B cell (primary cell): ENCODE data around the gene TMOD2. TPM values are rescaled to one million over a fixed set of nuclear protein-coding genes. Genes with fewer than 3 reads are reported as not detected.
A peak's percentile ranks its signal among the peaks of the same experiment; 100 is the strongest.

ENCODE experiments used
- ATAC-seq: fragments of 200-7000 bp; cut with Tn5 transposase; one replicate; pipeline ENCODE4 v1.10.0; 2021; ENCODE audit warnings: low read depth, mild to moderate bottlenecking, moderate number of reproducible peaks, moderate library complexity
- CTCF ChIA-PET: fragments of 350-600 bp; sonication (Branson Sonifier 250); formaldehyde crosslinking; loops from one replicate; lab custom pipeline; 2021; ENCODE audit warnings: antibody characterized with exemption, inconsistent platforms; lab: Charles Lee
- POLR2A ChIA-PET: fragments of 350-600 bp; sonication (Branson Sonifier 250); formaldehyde crosslinking; loops from one replicate; lab custom pipeline; 2021; ENCODE audit warnings: antibody characterized with exemption; lab: Charles Lee
- DNase-seq: peaks from one replicate; pipeline ENCODE4 v3.0.0; 2013
- H2AFZ ChIP-seq: 2 replicates; pipeline ENCODE4 v1.6.1; 2012; ENCODE audit warnings: mild to moderate bottlenecking, low read depth, low read length; ENCODE audit not compliant: insufficient read depth, poor library complexity, severe bottlenecking
- H3K27ac ChIP-seq, 2 donors: 1 replicate in 1 of 2; 2 replicates in 1 of 2; pipeline ENCODE4 v1.5.1; 2012 to 2013; ENCODE audit warnings: low read length in 2 of 2, mild to moderate bottlenecking in 2 of 2, moderate library complexity in 1 of 2
- H3K27me3 ChIP-seq, 4 experiments: fragments of 200-600 bp in 1 of 4; sonication (generic) in 1 of 4; replicated peaks in 1 of 4; 1 replicate in 2 of 4; 2 replicates in 2 of 4; pipeline versions ENCODE4 v1.6.1 to v1.7.0; 2013 to 2016; ENCODE audit warnings: low read length in 3 of 4, mild to moderate bottlenecking in 2 of 4, mixed read lengths in 1 of 4, moderate library complexity in 1 of 4; ENCODE audit not compliant: insufficient read depth in 4 of 4, control insufficient read depth in 3 of 4; ENCODE audit errors: control extremely low read depth in 1 of 4
- H3K36me3 ChIP-seq, 2 experiments: replicated peaks in 1 of 2; 1 replicate in 1 of 2; 2 replicates in 1 of 2; pipeline versions ENCODE4 v1.6.1 to v1.7.1; 2013; ENCODE audit warnings: low read length in 1 of 2; ENCODE audit not compliant: insufficient read depth in 2 of 2, control insufficient read depth in 1 of 2; ENCODE audit errors: control extremely low read depth in 1 of 2, extremely low read depth in 1 of 2
- H3K4me1 ChIP-seq, 2 donors: fragments of 200-600 bp in 1 of 2; sonication (generic) in 1 of 2; 1 replicate in 1 of 2; 2 replicates in 1 of 2; pipeline versions ENCODE4 v1.5.1 to v1.6.1; 2013 to 2017; ENCODE audit warnings: low read length in 2 of 2; ENCODE audit not compliant: control insufficient read depth in 2 of 2, insufficient read depth in 2 of 2
- H3K4me2 ChIP-seq: replicated peaks from 2 replicates; pipeline ENCODE3; 2012; ENCODE audit warnings: mild to moderate bottlenecking, low read depth, low read length; ENCODE audit not compliant: poor library complexity, severe bottlenecking
- H3K4me3 ChIP-seq, 5 experiments: fragments of 200-600 bp in 1 of 5; sonication (generic) in 1 of 5; 1 replicate in 3 of 5; 2 replicates in 2 of 5; pipeline versions ENCODE4 v1.5.1 to v1.7.0; 2011 to 2016; ENCODE audit warnings: low read length in 4 of 5, mild to moderate bottlenecking in 4 of 5, low read depth in 2 of 5, control low read depth in 1 of 5, moderate library complexity in 1 of 5; ENCODE audit not compliant: insufficient read depth in 1 of 5; ENCODE audit errors: control extremely low read depth in 1 of 5, extremely low read depth in 1 of 5
- H3K79me2 ChIP-seq: fragments of 200-600 bp; sonication (generic); one replicate; pipeline ENCODE4 v1.6.0; 2016; ENCODE audit warnings: low read length; ENCODE audit not compliant: control insufficient read depth, insufficient read depth
- H3K9ac ChIP-seq: fragments of 200-600 bp; sonication (generic); 2 replicates; pipeline ENCODE4 v1.6.1; 2017; ENCODE audit warnings: mild to moderate bottlenecking, low read length, moderate library complexity
- H3K9me3 ChIP-seq, 3 donors: one replicate each; pipeline versions ENCODE4 v1.6.1 to v1.7.1; 2013; ENCODE audit warnings: low read length in 2 of 3; ENCODE audit not compliant: control insufficient read depth in 2 of 3, insufficient read depth in 1 of 3; ENCODE audit errors: control extremely low read depth in 1 of 3
- H4K20me1 ChIP-seq: 2 replicates; pipeline ENCODE4 v1.6.0; 2012; ENCODE audit warnings: mild to moderate bottlenecking, low read length; ENCODE audit not compliant: insufficient read depth, control insufficient read depth, poor library complexity, severe bottlenecking
- H3K27ac Mint-ChIP-seq: one replicate; pipeline ENCODE4 v1.8.0; 2021; ENCODE audit warnings: mixed read lengths
- H3K27me3 Mint-ChIP-seq: one replicate; pipeline ENCODE4 v1.8.0; 2021; ENCODE audit warnings: mixed read lengths
- H3K4me1 Mint-ChIP-seq: one replicate; pipeline ENCODE4 v1.8.0; 2021; ENCODE audit warnings: mixed read lengths
- H3K4me3 Mint-ChIP-seq: one replicate; pipeline ENCODE4 v1.8.0; 2021; ENCODE audit warnings: mixed read lengths
- H3K9me3 Mint-ChIP-seq: one replicate; pipeline ENCODE4 v1.8.0; 2022; ENCODE audit warnings: mixed read lengths; ENCODE audit not compliant: insufficient read depth
- CTCF ChIP-seq: fragments of 200-600 bp; IDR thresholded peaks from one replicate; pipeline ENCODE4 v1.8.0; 2022; ENCODE audit warnings: antibody characterized with exemption, mild to moderate bottlenecking
- EZH2 ChIP-seq: IDR thresholded peaks from 2 replicates; pipeline ENCODE4 v1.6.1; 2012; ENCODE audit warnings: borderline replicate concordance, low read depth, mild to moderate bottlenecking, moderate library complexity, low read length; ENCODE audit not compliant: insufficient read depth, poor library complexity, severe bottlenecking
- WGBS: methylation state at CpG from one replicate; pipeline ENCODE4 v1.1.5; 2013; ENCODE audit warnings: missing lambda C conversion rate; ENCODE audit not compliant: insufficient coverage; 5-methylcytosine and 5-hydroxymethylcytosine counted together
- intact Hi-C: fragments of 100-400 bp; cut with micrococcal nuclease; formaldehyde crosslinking; loops from one replicate; pipeline ENCODE4 v1.10.0; 2022
- polyA plus RNA-seq: library from polyadenylated mRNA; depleted of rRNA; stranded (reverse); fragments of >200 nt; gene quantifications from 2 replicates; pipeline ENCODE4 v1.2.3, GENCODE V29; 2012
- total RNA-seq, 2 donors: library from RNA; stranded (reverse); fragments of 120-200 nt in 1 of 2; gene quantifications; 1 replicate in 1 of 2; 2 replicates in 1 of 2; pipeline versions ENCODE4 v1.2.3 to v1.2.4, GENCODE V29; 2013 to 2022

The TMOD2 gene
- total and polyA plus RNA-seq, 2 donors (not counting 1 experiment from before 2014, with no cell fraction given) = 5.7 to 25.9 TPM

- Histone ChIP-seq H2AFZ (peak overlapping the region; percentile 87), H3K4me1 (peaks cover 14 to 24% of the 10 kb centered on the region in 2 donors), H4K20me1 (peaks cover 9% of the 10 kb centered on the region), H3K9me3 (no peaks in the 10 kb centered on the region), H3K4me2 (peak overlapping the region; percentile 95), H3K79me2 (peaks cover 31% of the 10 kb centered on the region), H3K4me3 (no peak overlapping the region), H3K27ac (no peak overlapping the region), H3K36me3 (no peaks in the 10 kb centered on the region), H3K9ac (no peak overlapping the region), H3K27me3 (no peaks in the 10 kb centered on the region)
- intact Hi-C loops = no loop called here
- no peaks in the 10 kb centered on the region for H3K27me3 Mint-ChIP-seq
- ChIA-PET POLR2A (interaction anchor here (2.8 kb wide), 1 partner anchor 13 kb away, joined by 16 read pairs; the partner anchor contains the start of gene LYSMD2), CTCF (interaction anchor here (0.7 to 1.3 kb wide), 3 partner anchors 13 to 100 kb away, joined by 3 to 6 read pairs (median 5); partner anchors contain the start of gene LYSMD2)
- peak overlapping the region; percentile 94 for H3K4me3 Mint-ChIP-seq
- peaks cover 43% of the 10 kb centered on the region for H3K4me1 Mint-ChIP-seq
- ATAC-seq (no peak), DNase-seq (no peak)
- peak overlapping the region; percentile 87 for H3K27ac Mint-ChIP-seq
- TF ChIP-seq CTCF = no peak
- TF ChIP-seq EZH2 = no peak
- 56% methylated on average over 3 of the region's 4 CpGs for WGBS
- H3K9me3 Mint-ChIP-seq = no peaks in the 10 kb centered on the region
Observed at GRCh38 chr15:51750186-51750585, 1.2 kb upstream of the TMOD2 start.
